PFSK-1 (cell line): ENCODE results near the gene PRPF18.

Experiments
- FOXP2 ChIP-seq: optimal IDR thresholded peaks from 2 replicates; pipeline ENCODE3; 2011; ENCODE audit warnings: borderline replicate concordance, control low read depth, inconsistent platforms; ENCODE audit not compliant: insufficient read depth; ENCODE audit errors: extremely low read length, extremely low read depth
- POLR2AphosphoS5 ChIP-seq: IDR thresholded peaks from 2 replicates; pipeline ENCODE4 v1.6.1; 2012; ENCODE audit warnings: low read depth, mild to moderate bottlenecking, control low read depth, low read length, moderate library complexity
- REST ChIP-seq, 2 experiments: IDR thresholded peaks; 2 replicates each; pipeline versions ENCODE4 v1.6.1 to v1.8.0; 2011 to 2012; ENCODE audit warnings: low read depth in 2 of 2, low read length in 2 of 2, control low read depth in 1 of 2, inconsistent platforms in 1 of 2, mild to moderate bottlenecking in 1 of 2, moderate library complexity in 1 of 2; ENCODE audit not compliant: insufficient read depth in 1 of 2
- SIN3A ChIP-seq: IDR thresholded peaks from 2 replicates; pipeline ENCODE4 v1.6.1; 2012; ENCODE audit warnings: mild to moderate bottlenecking, low read length, moderate library complexity, borderline replicate concordance; ENCODE audit not compliant: insufficient read depth
- TAF1 ChIP-seq: IDR thresholded peaks from 2 replicates; pipeline ENCODE4 v1.6.1; 2012; ENCODE audit warnings: low read length, control low read depth, borderline replicate concordance; ENCODE audit not compliant: insufficient read depth

The PRPF18 gene

GRCh38 chr10:13559124-13559700 lies 27.6 kb upstream of the PRPF18 start:
- TF ChIP-seq POLR2AphosphoS5: no peak

GRCh38 chr10:13560597-13560996 lies 26.2 kb upstream of the PRPF18 start:
- TF ChIP-seq POLR2AphosphoS5 (no peak), TAF1 (no peak), FOXP2 (no peak), REST (IDR thresholded peaks at IDR 0.05; ENCODE audit: insufficient read depth in 1 of 2, low read depth in 2 of 2, low read length in 2 of 2) (no peak), SIN3A (no peak)

GRCh38 chr10:13563481-13564445 lies 23.0 kb upstream of the PRPF18 start:
- TF ChIP-seq FOXP2: no peak
- TF ChIP-seq REST (IDR thresholded peaks at IDR 0.05; ENCODE audit: insufficient read depth in 1 of 2, low read depth in 2 of 2, low read length in 2 of 2): no peak
- no peak for TF ChIP-seq POLR2AphosphoS5

- TF ChIP-seq POLR2AphosphoS5 (no peak), SIN3A (no peak), REST (IDR thresholded peaks at IDR 0.05; ENCODE audit: insufficient read depth in 1 of 2, low read depth in 2 of 2, low read length in 2 of 2) (no peak), TAF1 (no peak), FOXP2 (no peak)
These were observed 22.2 kb upstream of the PRPF18 start for GRCh38 chr10:13564576-13564975.

- no peak for TF ChIP-seq TAF1
These were observed 19.7 kb upstream of the PRPF18 start for GRCh38 chr10:13567030-13567429.

- TF ChIP-seq FOXP2 (no peak), REST (IDR thresholded peaks at IDR 0.05; ENCODE audit: insufficient read depth in 1 of 2, low read depth in 2 of 2, low read length in 2 of 2) (no peak), SIN3A (no peak), TAF1 (no peak), POLR2AphosphoS5 (no peak)
These were observed 15.2 kb upstream of the PRPF18 start for GRCh38 chr10:13571541-13571940.
